GM18909 (cell line): ENCODE results near the gene CDKN1A.
"Not testable (repeated sequence)": the region's sequence is repeated elsewhere in the genome, so short reads cannot be mapped to it uniquely, and the experiment has no call there.

Source experiments
- ATAC-seq: cut with Tn5 transposase; IDR thresholded peaks from one replicate; pipeline ENCODE4 v1.9.1; 2021; ENCODE audit warnings: mild to moderate bottlenecking; ENCODE audit not compliant: unreplicated experiment, poor library complexity

The CDKN1A gene

GRCh38 chr6:36692861-36693702, 14.6 kb downstream of the CDKN1A start:
- no peak for ATAC-seq

DNA sequence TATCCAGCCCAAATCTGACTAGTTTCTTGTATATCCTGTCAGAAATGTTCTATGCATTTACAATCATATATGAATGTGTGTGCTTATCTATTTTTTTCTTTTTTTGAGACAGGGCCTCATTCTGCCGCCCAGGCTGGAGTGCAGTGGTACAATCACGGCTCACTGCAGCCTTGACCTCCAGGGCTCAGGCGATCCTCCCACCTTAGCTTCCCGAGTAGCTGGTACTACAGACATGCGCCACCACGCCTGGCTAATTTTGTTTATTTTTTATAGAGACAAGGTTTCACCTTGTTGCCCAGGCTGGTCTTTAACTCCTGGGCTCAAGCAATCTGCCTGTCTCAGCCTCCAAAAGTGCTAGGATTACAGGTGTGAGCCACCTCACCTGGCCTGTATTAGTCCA, 16.1 kb downstream of the CDKN1A start:
- no peak for ATAC-seq

GRCh38 chr6:36695414-36695813, 16.9 kb downstream of the CDKN1A start:
- no peak for ATAC-seq

GRCh38 chr6:36697481-36697903, 19.0 kb downstream of the CDKN1A start, which contains the start of gene RAB44:
Gene RAB44 (plus strand): TSS chr6:36697826. CDS start chr6:36704236, 6,410 bp downstream.
- ATAC-seq = no peak

DNA sequence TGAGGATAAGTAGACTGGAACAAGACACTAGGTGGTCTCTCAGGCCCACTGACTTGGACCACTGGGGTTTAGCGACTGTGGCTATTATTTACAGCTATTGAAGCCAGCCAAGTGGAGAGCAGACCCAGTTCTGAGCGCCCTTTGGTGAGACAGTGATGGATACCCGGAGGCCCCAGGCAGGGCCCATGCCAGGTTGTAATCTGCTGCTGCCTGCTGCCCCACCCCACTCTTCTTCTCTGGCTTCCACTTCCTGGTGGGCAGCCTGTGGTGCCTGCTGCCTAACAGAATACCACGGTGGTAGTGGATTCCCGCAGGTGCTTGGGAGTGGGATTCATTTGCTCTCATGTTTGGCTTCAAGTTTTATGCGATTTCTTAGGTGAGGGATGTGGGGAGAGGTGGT, 19.7 kb downstream of the CDKN1A start:
- no peak for ATAC-seq

DNA sequence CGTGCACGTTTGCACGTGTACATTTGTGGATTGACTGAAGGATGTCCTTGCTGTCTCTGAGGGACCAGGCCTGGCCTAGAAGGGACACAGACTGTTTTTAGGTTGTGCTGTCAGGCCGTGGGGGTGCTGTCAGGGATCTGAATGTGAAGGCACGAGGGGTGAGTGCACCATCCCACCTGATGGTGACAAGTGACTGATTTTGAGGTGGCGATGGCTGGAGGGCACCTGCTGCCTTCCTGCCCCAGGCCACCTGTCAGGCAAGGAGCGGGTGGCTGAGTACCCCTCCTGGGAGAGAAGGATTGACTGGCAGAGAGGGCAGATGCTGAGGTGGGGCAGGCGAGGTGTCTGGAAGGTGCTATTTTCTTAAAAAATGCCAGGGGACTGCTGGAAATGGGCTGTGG, 20.4 kb downstream of the CDKN1A start:
- no peak for ATAC-seq

- ATAC-seq = no peak
Measured at GRCh38 chr6:36699348-36699747, 20.8 kb downstream of the CDKN1A start.

DNA sequence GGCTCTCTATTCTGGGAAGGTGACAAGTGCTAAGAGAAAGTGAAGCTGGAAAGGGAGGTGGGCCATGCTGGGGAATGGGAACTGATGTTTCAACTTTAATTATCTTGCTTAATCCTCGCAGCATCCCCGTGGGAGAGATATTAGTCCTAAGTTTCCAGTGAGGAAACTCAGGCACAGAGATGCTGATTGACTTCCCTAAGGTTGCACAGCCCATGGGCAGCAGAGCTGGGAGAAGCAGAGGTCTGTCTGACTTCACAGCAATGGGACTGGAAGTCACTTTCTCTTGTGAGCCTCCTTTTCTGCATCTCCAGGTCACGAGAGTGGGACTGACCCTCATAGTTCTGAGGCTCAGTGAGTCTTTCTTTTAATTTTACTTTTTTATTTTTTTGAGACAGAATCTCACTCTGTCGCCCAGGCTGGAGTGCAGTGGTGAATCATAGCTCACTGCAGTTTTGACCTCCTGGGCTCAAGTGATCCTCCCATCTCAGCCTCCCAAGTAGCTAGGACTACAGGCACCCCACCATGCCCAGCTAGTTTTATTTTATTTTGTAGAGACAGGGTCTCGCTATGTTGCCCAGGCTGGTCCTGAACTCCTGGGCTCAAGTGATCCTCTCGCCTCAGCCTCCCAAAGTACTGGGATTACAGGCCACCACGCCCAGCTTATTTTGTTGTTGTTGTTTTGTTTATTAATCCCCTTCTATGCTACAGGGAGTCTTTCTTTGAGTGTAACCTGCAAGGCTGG, 21.7 kb downstream of the CDKN1A start:
- no peak for ATAC-seq

DNA sequence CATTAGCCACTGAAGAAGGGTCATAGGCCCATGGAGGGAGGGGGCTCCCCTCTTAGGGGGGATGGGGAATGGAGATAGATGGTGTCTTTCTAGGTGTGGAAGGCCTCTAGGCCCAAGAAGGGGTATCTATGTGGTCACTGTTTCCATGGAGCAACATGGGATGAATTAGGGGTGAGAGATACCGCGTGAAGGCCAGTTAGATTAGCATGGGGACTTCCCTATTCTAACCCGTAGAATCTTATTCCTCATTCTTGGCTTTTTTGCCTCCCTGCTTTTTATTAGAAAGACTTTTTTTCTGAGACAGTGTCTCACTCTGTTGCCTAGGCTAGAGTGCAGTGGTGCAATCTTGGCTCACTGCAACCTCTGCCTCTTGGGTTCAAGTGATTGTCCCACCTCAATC, 22.3 kb downstream of the CDKN1A start:
- no peak for ATAC-seq

DNA sequence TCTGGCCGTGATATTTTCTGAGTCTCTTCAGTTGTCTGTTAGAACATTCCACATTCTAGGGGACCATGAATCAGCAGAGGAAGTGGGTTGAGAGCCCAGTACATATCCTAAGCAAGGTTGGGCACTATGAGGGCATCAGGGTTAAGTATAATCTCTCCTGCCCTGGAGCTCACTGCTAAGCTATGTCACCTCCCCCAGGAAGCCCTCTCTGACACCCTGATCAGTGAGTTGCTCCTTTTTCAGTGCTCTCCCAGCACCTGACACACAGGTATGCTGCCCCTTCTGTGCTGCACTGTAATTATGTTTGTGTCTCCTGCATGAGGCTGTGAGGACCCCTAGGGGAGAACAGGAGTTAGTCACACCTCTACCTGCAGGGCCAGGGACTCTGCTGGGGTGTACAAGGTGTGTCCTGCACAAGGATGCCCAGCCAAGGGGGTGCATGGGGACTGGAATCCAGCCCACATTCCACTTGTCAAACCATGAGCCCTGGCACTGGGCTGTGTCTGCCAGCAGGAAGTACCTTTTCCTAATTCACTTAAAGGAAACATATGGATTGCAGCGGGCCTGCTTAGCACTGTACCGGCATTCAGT, 23.0 kb downstream of the CDKN1A start:
- no peak for ATAC-seq

GRCh38 chr6:36702656-36703055, 24.1 kb downstream of the CDKN1A start:
- no peak for ATAC-seq

DNA sequence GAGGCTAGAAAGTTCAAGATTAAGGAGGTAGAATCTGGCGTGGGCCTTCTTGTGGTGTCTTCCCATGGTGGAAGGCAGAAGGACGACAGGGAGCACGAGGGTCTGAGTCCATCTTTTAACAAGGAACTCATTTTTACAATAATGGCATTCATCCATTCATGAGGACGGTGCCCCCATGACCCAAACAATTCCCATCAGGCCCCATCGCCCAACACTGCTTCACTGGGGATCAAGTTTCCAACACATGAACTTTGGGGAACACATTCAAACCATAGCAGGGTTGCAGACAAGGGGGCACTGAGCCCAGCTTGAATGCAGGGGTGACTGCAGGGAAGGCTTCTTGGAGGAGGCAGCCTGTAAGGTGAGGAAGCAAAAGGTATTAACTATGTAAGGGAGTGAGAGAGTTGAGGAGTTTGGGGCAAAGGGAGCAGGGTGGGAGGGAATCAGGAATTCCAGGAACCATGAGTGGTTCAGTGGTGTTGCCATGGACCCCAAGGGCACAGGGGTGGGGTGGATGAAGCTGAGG, 24.6 kb downstream of the CDKN1A start:
- ATAC-seq = no peak

- no peak for ATAC-seq
Measured at GRCh38 chr6:36703982-36704381, 25.5 kb downstream of the CDKN1A start.

- not testable (repeated sequence) for ATAC-seq
Measured at GRCh38 chr6:36704961-36705577, 26.6 kb downstream of the CDKN1A start.

DNA sequence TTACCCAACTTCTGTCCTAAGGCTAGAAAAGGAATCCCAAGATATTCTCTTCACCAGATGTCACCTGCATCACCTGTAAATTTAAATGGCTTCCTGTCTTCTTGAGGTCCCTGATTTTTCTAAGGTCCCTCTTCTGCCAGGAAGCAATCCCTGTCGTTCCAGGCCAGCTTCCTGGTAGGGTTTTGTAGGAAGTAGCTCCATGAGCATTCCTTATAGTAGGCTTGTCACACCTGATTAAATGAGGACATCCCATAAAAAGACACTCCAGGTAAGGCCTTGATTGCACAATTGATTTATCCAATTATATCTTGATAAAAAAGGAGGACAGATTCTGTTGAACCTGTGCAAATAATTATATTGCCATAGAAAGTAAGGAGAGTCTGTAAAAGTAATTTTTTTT, 27.8 kb downstream of the CDKN1A start:
- ATAC-seq = no peak

DNA sequence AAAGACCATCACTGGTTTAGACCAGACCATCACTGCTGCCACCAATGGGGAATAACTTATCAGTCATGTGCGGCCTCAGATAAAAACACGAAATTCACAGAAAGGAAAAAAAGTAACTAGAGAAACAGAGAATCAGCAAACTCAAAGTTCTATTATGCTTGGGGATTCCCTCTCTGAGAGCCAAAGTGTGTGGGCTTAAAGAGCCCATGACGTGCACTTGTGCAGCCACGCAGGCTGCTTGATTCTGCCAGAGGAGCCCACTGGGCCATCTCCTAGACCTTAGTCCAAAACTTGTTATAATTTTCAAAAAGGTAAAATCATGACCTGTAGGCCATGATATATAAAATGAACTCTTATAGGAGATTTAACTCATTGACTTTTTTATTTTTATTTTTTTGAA, 34.3 kb downstream of the CDKN1A start:
- no peak for ATAC-seq

DNA sequence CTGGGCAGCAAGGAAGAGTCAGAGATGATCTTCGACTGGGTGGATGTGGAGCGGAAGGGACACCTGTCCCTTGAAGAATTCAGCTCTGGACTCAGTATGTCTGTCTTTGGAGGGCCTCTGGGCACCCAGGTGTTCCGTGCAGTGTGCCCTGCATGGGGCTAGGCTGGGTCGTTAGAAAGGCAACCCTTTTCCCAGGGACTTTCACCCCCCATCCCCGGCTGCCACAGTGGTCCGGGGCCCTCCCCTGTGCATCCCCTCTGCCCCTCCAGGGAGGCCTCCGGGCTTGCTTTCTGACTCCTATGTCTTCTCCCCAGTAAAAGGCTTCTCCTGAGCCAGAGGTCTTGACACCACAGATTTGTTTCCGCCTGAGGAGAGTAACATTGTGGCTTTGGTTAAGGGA, 35.3 kb downstream of the CDKN1A start:
- ATAC-seq = no peak

DNA sequence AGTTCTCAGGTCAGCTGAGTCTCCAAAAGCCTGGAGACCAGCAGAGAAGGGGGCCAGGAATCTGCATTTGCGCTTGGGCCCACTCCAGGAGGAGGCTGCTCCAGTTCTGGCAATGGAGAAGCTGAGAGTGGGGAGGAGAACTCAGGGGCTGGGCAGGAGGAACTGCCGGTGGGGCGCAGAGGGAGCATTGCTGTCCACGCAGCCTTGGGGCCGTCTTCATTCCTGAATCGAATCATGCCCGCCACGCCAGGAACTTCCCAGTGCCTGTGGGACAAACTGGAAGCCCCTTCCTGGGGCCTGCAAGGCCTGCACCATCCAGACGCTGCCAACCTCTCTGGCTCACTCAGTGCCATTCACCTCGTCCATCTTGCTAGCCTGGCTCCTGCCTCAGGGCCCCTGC, 36.0 kb downstream of the CDKN1A start:
- no peak for ATAC-seq

GRCh38 chr6:36715469-36715868, 37.0 kb downstream of the CDKN1A start:
- no peak for ATAC-seq

DNA sequence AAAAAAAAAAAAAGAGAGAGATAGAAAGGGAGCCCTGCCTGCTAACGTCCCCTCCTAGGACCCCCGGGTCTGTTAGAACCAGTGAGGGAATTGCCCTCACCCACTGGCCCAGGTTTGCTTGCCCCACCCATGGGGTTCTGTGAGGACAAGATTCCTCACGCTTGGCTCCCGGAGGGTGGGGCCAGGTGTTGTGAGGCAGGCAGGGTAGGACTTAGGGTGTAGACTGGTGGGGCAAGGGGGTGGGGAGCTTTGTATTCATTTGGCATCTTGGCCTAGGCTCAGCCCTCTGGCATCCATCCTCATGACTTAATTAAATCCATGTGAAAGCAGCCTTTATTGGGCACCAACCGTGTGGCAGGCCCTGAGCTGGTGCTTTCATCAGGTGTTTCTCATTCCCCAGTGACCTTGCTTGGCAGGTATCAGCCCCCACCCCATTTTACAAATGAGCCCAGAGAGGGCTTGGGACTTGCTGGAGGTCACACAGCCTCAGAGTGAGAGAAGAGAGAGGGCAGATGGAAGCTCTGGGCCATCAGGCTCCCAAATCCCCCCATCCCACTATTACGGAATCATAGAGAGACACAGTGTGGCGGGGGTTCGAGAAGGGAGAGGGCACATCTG, 38.1 kb downstream of the CDKN1A start:
- no peak for ATAC-seq
